Neutrophil (primary cell): Measurements from ENCODE around the gene SH3GL3.

Experiments used
- H3K27ac ChIP-seq: fragments of 200-600 bp; sonication (generic); 2 replicates; pipeline ENCODE4 v1.5.1; 2016; ENCODE audit warnings: mild to moderate bottlenecking, moderate library complexity
- H3K27me3 ChIP-seq: fragments of 200-600 bp; sonication (generic); 2 replicates; pipeline ENCODE4 v1.6.0; 2016; ENCODE audit warnings: mild to moderate bottlenecking
- H3K36me3 ChIP-seq: fragments of 200-600 bp; sonication (generic); 2 replicates; pipeline ENCODE4 v1.5.1; 2017
- H3K4me1 ChIP-seq, 2 experiments: fragments of 200-600 bp in 1 of 2; sonication (generic) in 1 of 2; 1 replicate in 1 of 2; 2 replicates in 1 of 2; pipeline versions ENCODE4 v1.5.1 to v1.6.1; 2013 to 2016; ENCODE audit warnings: low read depth in 1 of 2, low read length in 1 of 2, mild to moderate bottlenecking in 1 of 2, moderate library complexity in 1 of 2; ENCODE audit not compliant: control insufficient read depth in 1 of 2, insufficient read depth in 1 of 2
- H3K4me3 ChIP-seq, 2 experiments: fragments of 200-600 bp in 1 of 2; sonication (generic) in 1 of 2; 1 replicate in 1 of 2; 2 replicates in 1 of 2; pipeline ENCODE4 v1.5.1; 2013 to 2016; ENCODE audit warnings: low read depth in 1 of 2, low read length in 1 of 2, mild to moderate bottlenecking in 1 of 2, moderate library complexity in 1 of 2
- H3K9me3 ChIP-seq: fragments of 200-600 bp; sonication (generic); 2 replicates; pipeline ENCODE4 v1.5.1; 2016
- CTCF ChIP-seq: fragments of 200-600 bp; sonication (generic); IDR thresholded peaks from 2 replicates; pipeline ENCODE4 v1.5.1; 2016; ENCODE audit warnings: antibody characterized with exemption

Gene SH3GL3

GRCh38 chr15:83585601-83586335, 138.6 kb downstream of the SH3GL3 start:
- Histone ChIP-seq H3K27me3 (no peaks in the 10 kb centered on the region), H3K9me3 (no peaks in the 10 kb centered on the region), H3K4me3 (no peak overlapping the region), H3K4me1 (no peaks in the 10 kb centered on the region), H3K36me3 (no peaks in the 10 kb centered on the region), H3K27ac (no peak overlapping the region)
- TF ChIP-seq CTCF = no peak

- no peak overlapping the region for H3K27ac ChIP-seq
- no peak for TF ChIP-seq CTCF
- H3K4me1 ChIP-seq = no peaks in the 10 kb centered on the region
- no peaks in the 10 kb centered on the region for H3K27me3 ChIP-seq
- H3K4me3 ChIP-seq = no peak overlapping the region
- no peaks in the 10 kb centered on the region for H3K36me3 ChIP-seq
- no peaks in the 10 kb centered on the region for H3K9me3 ChIP-seq
Observed at GRCh38 chr15:83587091-83587490, 139.9 kb downstream of the SH3GL3 start.

GRCh38 chr15:83588441-83588840, 141.3 kb downstream of the SH3GL3 start:
- Histone ChIP-seq H3K4me1 (no peaks in the 10 kb centered on the region), H3K27me3 (no peaks in the 10 kb centered on the region), H3K9me3 (no peaks in the 10 kb centered on the region), H3K4me3 (no peak overlapping the region), H3K36me3 (no peaks in the 10 kb centered on the region), H3K27ac (no peak overlapping the region)
- no peak for TF ChIP-seq CTCF

- no peak for TF ChIP-seq CTCF
- no peaks in the 10 kb centered on the region for H3K9me3 ChIP-seq
Observed at GRCh38 chr15:83592370-83593040, 145.4 kb downstream of the SH3GL3 start.

GRCh38 chr15:83595191-83595590, 148.1 kb downstream of the SH3GL3 start:
- H3K36me3 ChIP-seq = no peaks in the 10 kb centered on the region
- H3K4me1 ChIP-seq = no peaks in the 10 kb centered on the region
- no peaks in the 10 kb centered on the region for H3K27me3 ChIP-seq
- no peak for TF ChIP-seq CTCF
- H3K9me3 ChIP-seq = no peaks in the 10 kb centered on the region
- H3K27ac ChIP-seq = no peak overlapping the region
- H3K4me3 ChIP-seq = no peak overlapping the region

More at GRCh38 chr15:83592370-83593040, 145.4 kb downstream of the SH3GL3 start:
- Histone ChIP-seq H3K36me3 (no peaks in the 10 kb centered on the region), H3K27ac (no peak overlapping the region), H3K27me3 (no peaks in the 10 kb centered on the region), H3K4me3 (no peak overlapping the region), H3K4me1 (no peaks in the 10 kb centered on the region)
